PC-9 (cell line): ENCODE data around the gene RFX8.

ENCODE experiments used
- EZH2 ChIP-seq: fragments of 200-600 bp; sonication (generic); IDR thresholded peaks from 2 replicates; pipeline ENCODE4 v1.8.0; 2017; ENCODE audit warnings: antibody characterized with exemption, low read depth
- TF ChIP-seq, protein P1 (sequence below): fragments of 200-600 bp; sonication (generic); conservative IDR thresholded peaks from 2 replicates; pipeline ENCODE4 v1.6.1; 2017; ENCODE audit warnings: mixed run types, antibody characterized with exemption, mild to moderate bottlenecking, moderate library complexity

DNA sequence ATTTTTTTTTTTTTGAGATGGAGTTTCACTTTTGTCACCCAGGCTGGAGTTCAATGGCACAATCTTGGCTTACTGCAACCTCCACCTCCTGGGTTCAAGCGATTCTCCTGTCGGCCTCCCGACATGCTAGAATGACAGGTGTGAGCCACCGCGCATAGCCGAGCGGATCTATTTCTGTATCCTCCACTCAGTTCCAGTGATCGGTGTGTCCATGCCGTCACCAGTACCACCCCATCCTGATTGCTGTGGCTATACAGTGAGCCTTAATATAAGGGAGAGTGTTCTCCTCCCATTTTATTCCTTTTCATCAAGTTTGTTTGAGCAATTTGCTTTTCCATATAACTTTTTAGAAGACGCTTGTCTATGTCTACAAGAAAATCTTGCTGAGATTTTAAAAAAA is 35.2 kb downstream of the RFX8 start:
- TF ChIP-seq, protein P1, sequence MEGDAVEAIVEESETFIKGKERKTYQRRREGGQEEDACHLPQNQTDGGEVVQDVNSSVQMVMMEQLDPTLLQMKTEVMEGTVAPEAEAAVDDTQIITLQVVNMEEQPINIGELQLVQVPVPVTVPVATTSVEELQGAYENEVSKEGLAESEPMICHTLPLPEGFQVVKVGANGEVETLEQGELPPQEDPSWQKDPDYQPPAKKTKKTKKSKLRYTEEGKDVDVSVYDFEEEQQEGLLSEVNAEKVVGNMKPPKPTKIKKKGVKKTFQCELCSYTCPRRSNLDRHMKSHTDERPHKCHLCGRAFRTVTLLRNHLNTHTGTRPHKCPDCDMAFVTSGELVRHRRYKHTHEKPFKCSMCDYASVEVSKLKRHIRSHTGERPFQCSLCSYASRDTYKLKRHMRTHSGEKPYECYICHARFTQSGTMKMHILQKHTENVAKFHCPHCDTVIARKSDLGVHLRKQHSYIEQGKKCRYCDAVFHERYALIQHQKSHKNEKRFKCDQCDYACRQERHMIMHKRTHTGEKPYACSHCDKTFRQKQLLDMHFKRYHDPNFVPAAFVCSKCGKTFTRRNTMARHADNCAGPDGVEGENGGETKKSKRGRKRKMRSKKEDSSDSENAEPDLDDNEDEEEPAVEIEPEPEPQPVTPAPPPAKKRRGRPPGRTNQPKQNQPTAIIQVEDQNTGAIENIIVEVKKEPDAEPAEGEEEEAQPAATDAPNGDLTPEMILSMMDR: no peak
- no peak for TF ChIP-seq EZH2
